K562 (cell line): ENCODE measurements around the gene DGCR8. TPM values are rescaled to one million over a fixed set of nuclear protein-coding genes. Genes with fewer than 3 reads are reported as not detected.

ENCODE experiments used
- ATAC-seq: fragments of 200-7000 bp; cut with Tn5 transposase; 3 replicates; pipeline ENCODE4 v1.9.1; 2020; ENCODE audit warnings: moderate library complexity
- BruUV-seq: library from RNA; stranded (reverse); fragments of 400-500 nt; replicated peaks from 2 replicates; lab custom pipeline; 2021; lab: Mats Ljungman, UMichigan
- CTCF ChIA-PET: fragments of 300-600 bp; formaldehyde crosslinking; extraction: SDS; loops from one replicate; lab custom pipeline; 2021; ENCODE audit warnings: low intra/inter-chr PET ratio; lab: Yijun Ruan, JAX
- POLR2A ChIA-PET: fragments of 300-600, 350-650 bp; sonication (Branson Sonifier 250); formaldehyde crosslinking; extraction: SDS; loops from one replicate; lab custom pipeline; 2021; ENCODE audit warnings: antibody characterized with exemption, inconsistent platforms; lab: Yijun Ruan, JAX
- DNase-seq, 4 experiments: peaks; one replicate each; pipeline versions ENCODE4 v3.0.0 to v3.0.0-alpha.2; 2011 to 2018; ENCODE audit warnings: low spot score in 3 of 4, mixed read lengths in 3 of 4; ENCODE audit errors: extremely low read depth in 1 of 4
- FAIRE-seq: peaks from 2 replicates; lab custom pipeline; 2011; peaks lifted over from hg19 to GRCh38; lab: Jason Lieb, UNC
- H2AFZ ChIP-seq: 2 replicates; pipeline ENCODE4 v1.6.0; 2011; ENCODE audit warnings: low read depth, low read length, control low read depth, inconsistent platforms
- H3K27ac ChIP-seq: fragments of 200-600 bp; 3 replicates; pipeline ENCODE4 v1.8.0; 2011; ENCODE audit warnings: low read depth, mild to moderate bottlenecking, control low read depth, inconsistent platforms, low read length, moderate library complexity, mixed read lengths; ENCODE audit errors: extremely low read depth
- H3K27me3 ChIP-seq, 2 experiments: fragments of 300-600 bp in 1 of 2; 2 replicates in 1 of 2; 3 replicates in 1 of 2; pipeline versions ENCODE4 v1.6.0 to v1.8.0; 2011; ENCODE audit warnings: inconsistent platforms in 2 of 2, low read length in 2 of 2, mild to moderate bottlenecking in 1 of 2, mixed read lengths in 1 of 2, moderate library complexity in 1 of 2; ENCODE audit not compliant: control insufficient read depth in 2 of 2, insufficient read depth in 2 of 2
- H3K36me3 ChIP-seq: fragments of 300-600 bp; 3 replicates; pipeline ENCODE4 v1.8.0; 2011; ENCODE audit warnings: mild to moderate bottlenecking, low read length, inconsistent platforms; ENCODE audit not compliant: control insufficient read depth, insufficient read depth
- H3K4me1 ChIP-seq, 2 experiments: fragments of 200-600 bp in 1 of 2; replicated peaks in 1 of 2; 2 replicates in 1 of 2; 3 replicates in 1 of 2; pipeline versions ENCODE4 v1.5.1 to v1.8.0; 2011; ENCODE audit warnings: inconsistent platforms in 2 of 2, low read length in 2 of 2, mild to moderate bottlenecking in 1 of 2, mixed read lengths in 1 of 2, moderate library complexity in 1 of 2; ENCODE audit not compliant: control insufficient read depth in 2 of 2, insufficient read depth in 2 of 2
- H3K4me2 ChIP-seq: 2 replicates; pipeline ENCODE4 v1.6.1; 2011; ENCODE audit warnings: low read length, control low read depth, inconsistent platforms, mixed read lengths; ENCODE audit not compliant: insufficient read depth
- H3K4me3 ChIP-seq: fragments of 200-600 bp; sonication (generic), shearing (Covaris generic); 2 replicates; pipeline ENCODE4 v1.5.1; 2016; ENCODE audit warnings: control low read depth, inconsistent platforms
- H3K79me2 ChIP-seq: fragments of 200-600 bp; 3 replicates; pipeline ENCODE4 v1.8.0; 2011; ENCODE audit warnings: low read length, inconsistent platforms; ENCODE audit not compliant: control insufficient read depth, insufficient read depth
- H3K9ac ChIP-seq, 2 experiments: 2 replicates each; pipeline versions ENCODE4 v1.6.0 to v1.6.1; 2011; ENCODE audit warnings: low read depth in 2 of 2, low read length in 2 of 2, control low read depth in 1 of 2, inconsistent platforms in 1 of 2, mild to moderate bottlenecking in 1 of 2, mixed read lengths in 1 of 2; ENCODE audit not compliant: insufficient read depth in 1 of 2
- H3K9me1 ChIP-seq: one replicate; pipeline ENCODE4 v1.6.0; 2011; ENCODE audit warnings: inconsistent platforms, mild to moderate bottlenecking, low read length, moderate library complexity; ENCODE audit not compliant: control insufficient read depth, insufficient read depth
- H3K9me3 ChIP-seq: replicated peaks from 2 replicates; pipeline ENCODE4 v1.5.1; 2011; ENCODE audit warnings: low read depth, low read length, inconsistent platforms; ENCODE audit not compliant: control insufficient read depth, insufficient read depth
- H4K20me1 ChIP-seq: replicated peaks from 2 replicates; pipeline ENCODE4 v1.6.1; 2011; ENCODE audit warnings: low read length, inconsistent platforms, mixed read lengths; ENCODE audit not compliant: control insufficient read depth, insufficient read depth
- ATF7 ChIP-seq: fragments of 450-650 bp; IDR thresholded peaks from 2 replicates; pipeline ENCODE4 v1.7.1; 2014; ENCODE audit warnings: mild to moderate bottlenecking, moderate library complexity
- BCOR ChIP-seq: fragments of 450-650 bp; IDR thresholded peaks from 2 replicates; pipeline ENCODE4 v1.6.1; 2016
- KLF6 ChIP-seq: fragments of 250-450 bp; sonication (Bioruptor Pico); IDR thresholded peaks from 2 replicates; pipeline ENCODE4 v1.4.0; 2020; ENCODE audit warnings: mild to moderate bottlenecking, moderate library complexity, borderline replicate concordance
- SMARCA5 ChIP-seq: fragments of 450-650 bp; IDR thresholded peaks from 2 replicates; pipeline ENCODE4 v1.6.1; 2016
- TEAD1 ChIP-seq, 2 experiments: fragments of 450-650 bp in 1 of 2; sonication (generic) in 1 of 2; formaldehyde crosslinking; IDR thresholded peaks; 2 replicates each; pipeline versions ENCODE4 v1.4.0 to v1.8.0; 2020 to 2022; ENCODE audit warnings: mild to moderate bottlenecking in 2 of 2, missing genetic modification reagents in 1 of 2
- USF1 ChIP-seq: sonication (generic); formaldehyde crosslinking; IDR thresholded peaks from 2 replicates; pipeline ENCODE4 v1.9.0; 2022; ENCODE audit warnings: mild to moderate bottlenecking, missing genetic modification reagents
- ZBTB40 ChIP-seq, 2 experiments: fragments of 450-650 bp in 1 of 2; sonication (generic) in 1 of 2; formaldehyde crosslinking in 1 of 2; IDR thresholded peaks; 2 replicates each; pipeline versions ENCODE4 v1.7.1 to v1.9.0; 2016 to 2022; ENCODE audit warnings: inconsistent platforms in 1 of 2, mild to moderate bottlenecking in 1 of 2, missing genetic modification reagents in 1 of 2
- ZFP1 ChIP-seq: fragments of 450-650 bp; formaldehyde crosslinking; IDR thresholded peaks from 2 replicates; pipeline ENCODE4 v1.4.0; 2020; ENCODE audit warnings: mild to moderate bottlenecking, mixed read lengths
- ZNF121 ChIP-seq: sonication (generic); formaldehyde crosslinking; conservative IDR thresholded peaks from 2 replicates; pipeline ENCODE4 v1.8.0; 2022; ENCODE audit warnings: missing genetic modification reagents
- ZNF282 ChIP-seq: sonication (generic); formaldehyde crosslinking; IDR thresholded peaks from 2 replicates; pipeline ENCODE4 v1.8.1; 2023; ENCODE audit warnings: missing genetic modification reagents
- ZNF655 ChIP-seq: fragments of 250-450 bp; sonication (Bioruptor Pico); IDR thresholded peaks from 2 replicates; pipeline ENCODE4 v1.5.0; 2021
- ZNF764 ChIP-seq: fragments of 250-450 bp; sonication (Bioruptor Pico); IDR thresholded peaks from 2 replicates; pipeline ENCODE4 v1.4.0; 2020; ENCODE audit warnings: low read depth, mild to moderate bottlenecking, moderate library complexity
- whole genome bisulfite sequencing: fragments of 100-300 bp; shearing (Covaris generic); methylation state at CpG from one replicate; pipeline ENCODE4 v1.1.6; 2016; ENCODE audit warnings: low coverage, mixed read lengths; ENCODE audit not compliant: insufficient coverage; ENCODE audit errors: missing lambda C conversion rate; 5-methylcytosine and 5-hydroxymethylcytosine counted together
- in situ Hi-C: fragments of 300-500 bp; cut with MboI; formaldehyde crosslinking; loops from 4 replicates; pipeline ENCODE4 v1.15.0; 2018; ENCODE audit warnings: inconsistent platforms, mixed read lengths
- intact Hi-C: fragments of 100-400 bp; cut with micrococcal nuclease; formaldehyde crosslinking; loops from 2 replicates; pipeline ENCODE4 v1.14.2; 2022
- polyA plus RNA-seq, 8 experiments: library from polyadenylated mRNA; depleted of rRNA in 4 of 8; stranded (reverse) in 5 of 8; unstranded in 3 of 8; fragments of >200 nt; fragmentation: Nextera tagmentation in 2 of 8; fragmentation: Illumina TruSeq in 1 of 8; extraction: Ambion mirVana in 2 of 8; extraction: Trizol in 1 of 8; gene quantifications; 2 replicates each; pipeline versions ENCODE4 v1.2.1 to v1.2.3, GENCODE V29; 2011 to 2014; ENCODE audit warnings: inconsistent platforms in 1 of 8, missing spikeins in 1 of 8
- total RNA-seq, 7 experiments: library from RNA; depleted of rRNA in 6 of 7; stranded (reverse); fragments of >200 nt in 6 of 7; fragmentation: Illumina TruSeq in 2 of 7; extraction: Trizol in 2 of 7; gene quantifications; 2 replicates each; pipeline versions ENCODE4 v1.2.1 to v1.2.3, GENCODE V29; 2011 to 2021; ENCODE audit warnings: low replicate concordance in 1 of 7

Gene DGCR8
- total and polyA plus RNA-seq, 9 of the 15 experiments (the other 6 are each of a cell fraction or from before 2014, with no cell fraction given), result 5.9 to 144 (median 80.1) TPM

- POLR2A ChIA-PET, result interaction anchor here (0.7 to 2.2 kb wide), 5 partner anchors 12 to 135 kb away, joined by 3 to 5 read pairs (median 3); partner anchors contain the start of gene TRMT2A
- in situ Hi-C loops, result loop anchor here (25.0 kb wide), 1 partner anchor 536 kb away; no protein-coding TSS in a partner anchor
- TF ChIP-seq TEAD1 (CRISPR knock-in tag; IDR thresholded peaks at IDR 0.05) (no peak), USF1 (no peak), ZNF282 (CRISPR knock-in tag) (no peak), SMARCA5 (0 out of 2 replicates have a peak, but pooled peaks have one; percentile 12), KLF6 (CRISPR knock-in tag) (no peak), BCOR (peak; percentile 35; the same call in 1 of the 2 replicates), ZFP1 (CRISPR knock-in tag) (no peak), ZNF655 (CRISPR knock-in tag) (no peak), ATF7 (no peak), ZNF764 (CRISPR knock-in tag) (no peak), ZBTB40 (IDR thresholded peaks at IDR 0.05) (no peak), ZBTB40 (CRISPR knock-in tag; IDR thresholded peaks at IDR 0.05) (0 out of 2 replicates have a peak, but pooled peaks have one; percentile 46), ZNF121 (CRISPR knock-in tag) (peak; percentile 98)
Measured at GRCh38 chr22:20151276-20151588, 71.2 kb downstream of the DGCR8 start.

More at GRCh38 chr22:20151276-20151588, 71.2 kb downstream of the DGCR8 start:
- FAIRE-seq, result peak; percentile 69
- CTCF ChIA-PET, result no interaction called here
- Histone ChIP-seq H3K36me3 (no peaks in the 10 kb centered on the region), H3K79me2 (no peaks in the 10 kb centered on the region), H3K9me3 (no peaks in the 10 kb centered on the region), H3K4me3 (no peak overlapping the region), H4K20me1 (peaks cover 30% of the 10 kb centered on the region; the same call in 1 of the 2 replicates), H2AFZ (no peak overlapping the region), H3K4me2 (no peak overlapping the region), H3K27me3 (peaks cover 19 to 41% of the 10 kb centered on the region in 2 experiments; a peak in 4 of 5 replicates), H3K9ac (no peak overlapping the region), H3K9me1 (no peaks in the 10 kb centered on the region), H3K4me1 (peaks cover 0 to 75% of the 10 kb centered on the region in 2 experiments; a peak in 2 of 5 replicates), H3K27ac (no peak overlapping the region)
- no peak for DNase-seq
- 20% methylated on average over 4 of the region's 4 CpGs for WGBS
- intact Hi-C loops, result loop anchor here (10.0 kb wide), 1 partner anchor 264 kb away; no protein-coding TSS in a partner anchor
- no TSS peak for BruUV-seq
- no peak for ATAC-seq
